HG03045 (cell line): ENCODE data around the gene ANKS3.

ENCODE experiments used
- ATAC-seq: cut with Tn5 transposase; IDR thresholded peaks from one replicate; pipeline ENCODE4 v1.9.1; 2021; ENCODE audit warnings: mild to moderate bottlenecking, moderate library complexity; ENCODE audit not compliant: unreplicated experiment

The ANKS3 gene

GRCh38 chr16:4673387-4674046 lies 60.6 kb downstream of the ANKS3 start:
- no peak for ATAC-seq

- ATAC-seq, result no peak
Observed at GRCh38 chr16:4668313-4668960, 65.6 kb downstream of the ANKS3 start.

GRCh38 chr16:4667203-4667963 lies 66.7 kb downstream of the ANKS3 start:
- ATAC-seq, result no peak

DNA sequence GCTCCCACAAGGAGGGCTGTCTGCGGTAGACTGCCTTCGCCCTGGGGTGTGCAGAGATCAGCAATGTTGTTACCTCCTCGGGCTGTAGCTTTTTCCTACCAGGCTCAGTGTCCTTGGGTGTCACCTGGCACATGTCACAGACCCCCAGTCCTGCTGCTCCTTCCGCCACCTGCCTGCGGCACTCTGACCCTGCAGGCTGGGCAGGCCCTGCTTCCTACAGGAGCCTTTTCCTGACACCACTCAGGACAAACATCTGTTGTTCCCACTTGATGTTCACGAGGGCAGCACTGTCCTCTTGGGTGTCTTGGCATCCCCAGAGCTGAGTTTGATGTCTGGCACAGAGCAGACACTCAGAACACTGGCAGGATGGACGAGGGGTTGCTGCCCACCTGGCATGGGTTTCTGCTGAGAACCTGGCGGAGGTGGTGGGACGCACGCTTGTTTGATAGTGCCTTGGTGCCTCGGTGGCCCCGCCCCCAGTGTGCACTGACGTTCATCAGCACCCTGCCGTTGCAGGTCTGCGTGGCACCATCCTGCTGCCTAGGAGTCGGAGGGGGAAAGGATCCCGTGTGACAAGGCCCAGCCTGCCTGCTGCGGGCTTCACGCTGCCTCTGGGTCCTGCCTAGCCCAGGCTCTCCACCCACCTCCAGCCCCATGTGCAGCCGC lies 67.4 kb downstream of the ANKS3 start:
- no peak for ATAC-seq

DNA sequence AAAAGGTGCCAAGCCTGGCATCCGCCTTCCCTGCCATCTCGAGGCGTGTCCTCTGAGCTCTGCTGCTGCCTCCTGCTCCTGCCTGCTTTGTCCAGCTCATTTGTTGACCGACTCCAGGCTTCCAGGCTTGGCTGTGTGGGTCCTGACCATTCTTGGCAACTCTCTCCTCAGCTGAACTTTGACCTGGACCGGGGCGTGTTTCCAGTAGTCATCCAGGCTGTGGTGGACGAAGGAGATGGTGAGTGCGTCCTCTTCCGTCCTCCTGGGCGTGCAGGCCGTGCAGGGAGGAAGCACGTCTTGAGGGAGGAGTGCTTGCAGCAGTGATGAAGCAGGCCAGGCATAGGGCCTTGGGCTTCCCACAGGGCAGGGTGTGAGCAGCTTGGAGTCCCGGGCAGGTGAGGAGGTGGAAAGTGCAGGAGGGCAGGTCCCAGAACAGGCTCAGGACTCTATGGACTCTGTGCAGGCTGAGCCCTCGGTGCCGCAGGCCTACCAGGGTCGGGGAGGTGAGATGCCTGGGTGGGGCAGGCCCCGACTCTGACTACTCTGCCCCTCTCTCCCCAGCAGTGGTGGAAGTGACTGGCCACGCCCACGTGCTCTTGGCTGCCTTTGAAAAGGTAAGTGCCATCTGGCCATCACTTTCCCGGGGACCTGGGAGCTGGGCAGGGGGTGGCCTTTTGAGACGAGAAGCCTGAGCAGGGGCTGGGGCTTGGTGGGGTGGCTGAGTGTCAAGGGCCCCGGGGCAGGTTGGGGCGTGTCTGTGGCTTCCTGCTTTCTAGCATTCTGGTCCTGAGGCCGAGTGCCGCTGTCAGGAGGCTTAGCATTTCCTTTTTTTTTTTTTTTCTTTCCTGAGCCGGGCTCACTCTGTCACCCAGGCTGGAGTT lies 69.3 kb downstream of the ANKS3 start:
- ATAC-seq, result no peak

- ATAC-seq, result no peak
Observed at GRCh38 chr16:4663777-4664465, 70.2 kb downstream of the ANKS3 start.

- ATAC-seq, result no peak
Observed at GRCh38 chr16:4663465-4663776, 70.7 kb downstream of the ANKS3 start.

- no peak for ATAC-seq
Observed at GRCh38 chr16:4661661-4662060, 72.4 kb downstream of the ANKS3 start.

GRCh38 chr16:4660454-4661007 lies 73.5 kb downstream of the ANKS3 start:
- ATAC-seq, result no peak

DNA sequence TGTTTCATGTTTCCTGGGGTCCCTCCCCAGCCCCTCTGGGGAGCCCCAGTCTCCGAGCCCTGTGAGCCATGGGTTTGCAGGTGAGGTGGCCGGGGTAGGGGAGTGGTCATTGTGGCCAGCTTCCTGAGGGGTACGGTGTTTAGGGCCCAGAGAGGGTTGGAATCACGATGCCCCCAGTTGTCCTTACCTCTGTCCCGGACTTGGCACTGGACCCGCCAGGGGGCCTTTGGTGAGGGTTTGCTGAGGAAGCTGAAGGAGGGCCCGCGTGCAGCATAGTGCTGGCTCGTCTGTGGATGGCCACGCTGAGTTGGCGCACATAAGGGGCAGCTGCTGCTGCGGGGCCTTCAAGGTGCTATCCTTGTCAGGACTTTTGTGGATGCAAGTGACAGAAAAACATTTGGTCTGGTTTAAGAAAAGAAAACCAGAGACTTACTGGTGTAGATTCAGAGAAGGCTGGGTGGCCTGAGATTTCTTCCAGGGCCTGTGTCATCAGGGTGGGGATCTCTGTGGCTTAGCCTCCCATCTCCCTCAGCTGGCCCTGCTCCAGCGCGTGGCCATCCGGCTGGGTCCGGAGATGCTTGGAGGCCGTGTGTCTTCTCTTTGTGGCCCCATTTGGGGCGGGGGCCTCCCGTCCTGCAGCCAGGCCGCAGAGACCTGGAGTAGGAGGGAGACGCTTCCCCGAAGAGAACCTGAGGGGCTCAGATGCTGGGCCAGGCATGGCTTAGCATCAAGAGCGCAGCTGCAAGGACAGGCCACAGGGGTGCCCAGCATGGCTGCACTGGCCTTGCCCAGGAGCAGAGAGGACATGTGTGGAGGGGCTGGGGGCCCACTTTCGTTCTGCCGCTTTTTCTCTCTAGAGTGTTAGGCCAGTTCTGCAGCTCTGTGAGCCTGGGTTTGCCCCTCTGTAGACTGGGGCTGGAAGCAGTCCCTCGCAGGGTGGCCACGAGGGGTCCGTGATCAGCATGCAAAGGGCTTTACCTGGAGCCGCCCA lies 74.4 kb downstream of the ANKS3 start:
- no peak for ATAC-seq

GRCh38 chr16:4656695-4657686 lies 77.1 kb downstream of the ANKS3 start:
- ATAC-seq, result no peak

- ATAC-seq, result no peak
Observed at GRCh38 chr16:4656221-4656620, 77.8 kb downstream of the ANKS3 start.

GRCh38 chr16:4655801-4656200 lies 78.3 kb downstream of the ANKS3 start:
- no peak for ATAC-seq

DNA sequence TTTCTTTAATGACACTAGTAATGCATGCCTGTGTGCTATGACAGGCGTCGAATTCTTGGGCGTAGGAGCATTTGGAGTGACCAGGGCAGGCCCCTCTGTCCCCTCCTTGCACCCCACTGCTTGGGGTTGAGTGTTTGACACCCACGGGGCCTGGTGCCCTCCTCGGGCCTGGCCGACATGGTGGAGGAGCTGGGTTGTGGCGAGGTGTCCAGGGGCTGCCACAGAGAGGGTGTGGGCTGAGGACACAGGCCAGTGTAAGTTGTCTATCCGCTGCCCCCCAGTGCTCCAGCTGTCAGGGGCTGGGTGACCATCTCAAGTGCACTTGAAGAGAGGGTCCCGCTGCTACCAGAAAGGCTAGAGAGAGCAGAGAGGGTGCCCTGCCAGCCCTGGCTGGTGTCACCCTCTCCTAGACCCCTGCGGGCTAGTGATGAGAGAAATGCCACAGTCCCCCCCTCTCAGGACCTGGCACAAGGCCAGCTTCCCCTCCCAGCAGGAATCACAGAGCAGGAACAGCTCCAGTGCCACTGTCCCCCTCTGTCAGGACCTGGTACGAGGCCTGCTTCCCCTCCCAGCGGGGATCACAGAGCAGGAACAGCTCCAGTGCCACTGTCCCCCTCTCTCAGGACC lies 79.0 kb downstream of the ANKS3 start:
- no peak for ATAC-seq

GRCh38 chr16:4654011-4654963 lies 79.8 kb downstream of the ANKS3 start:
- no peak for ATAC-seq

DNA sequence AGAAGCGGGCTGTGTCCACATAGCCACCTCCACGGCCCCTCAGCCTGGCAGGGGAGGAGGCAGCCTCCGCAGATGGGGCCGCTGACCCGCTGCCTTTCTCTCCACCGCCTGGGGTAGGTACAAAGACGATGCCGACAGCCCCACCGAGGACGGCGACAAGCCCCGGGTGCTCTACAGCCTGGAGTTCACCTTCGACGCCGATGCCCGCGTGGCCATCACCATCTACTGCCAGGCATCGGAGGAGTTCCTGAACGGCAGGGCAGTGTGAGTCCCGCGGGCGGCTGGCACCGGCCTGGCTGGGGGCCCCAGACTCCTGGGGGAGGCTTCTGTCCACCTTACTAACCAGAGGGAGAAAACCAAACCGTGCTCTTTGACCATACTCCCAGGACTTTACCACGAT lies 81.5 kb downstream of the ANKS3 start:
- no peak for ATAC-seq
